Activated CD8-positive, alpha-beta memory T cell treated with anti-CD3 and anti-CD28 coated beads for 4 hours (primary cell): Measurements from ENCODE around the gene STX2.
"Not testable (repeated sequence)": the region's sequence is repeated elsewhere in the genome, so short reads cannot be mapped to it uniquely, and the experiment has no call there.

Experiments
- DNase-seq, 2 donors: peaks; one replicate each; pipeline ENCODE4 v3.0.0-alpha.2; 2020; ENCODE audit warnings: low read depth in 2 of 2

The STX2 gene

GRCh38 chr12:130764475-130765185 lies 74.4 kb downstream of the STX2 start:
- no peak for DNase-seq

- DNase-seq = no peak
Measured at GRCh38 chr12:130764073-130764472, 75.0 kb downstream of the STX2 start.

- no peak for DNase-seq
Measured at GRCh38 chr12:130762319-130762675, 76.8 kb downstream of the STX2 start.

GRCh38 chr12:130761537-130762318 lies 77.3 kb downstream of the STX2 start:
- peak; percentile 15 to 20 for DNase-seq

- DNase-seq = no peak
Measured at GRCh38 chr12:130754234-130754901, 84.7 kb downstream of the STX2 start.

- DNase-seq = no peak
Measured at GRCh38 chr12:130752692-130753230, 86.3 kb downstream of the STX2 start.

- DNase-seq = not testable (repeated sequence)
Measured at GRCh38 chr12:130752037-130752436, 87.0 kb downstream of the STX2 start.

- no peak for DNase-seq
Measured at GRCh38 chr12:130748786-130749185, 90.3 kb downstream of the STX2 start.

GRCh38 chr12:130747867-130748740 lies 90.9 kb downstream of the STX2 start:
- peak; percentile 25 to 37 for DNase-seq

- no peak for DNase-seq
Measured at GRCh38 chr12:130746546-130746945, 92.5 kb downstream of the STX2 start.

- DNase-seq = no peak
Measured at GRCh38 chr12:130745921-130746320, 93.1 kb downstream of the STX2 start.

GRCh38 chr12:130744274-130744673 lies 94.8 kb downstream of the STX2 start:
- DNase-seq = no peak

- DNase-seq = no peak
Measured at GRCh38 chr12:130743606-130744005, 95.4 kb downstream of the STX2 start.

- DNase-seq = no peak
Measured at GRCh38 chr12:130743176-130743575, 95.9 kb downstream of the STX2 start.

GRCh38 chr12:130742716-130743115 lies 96.3 kb downstream of the STX2 start:
- DNase-seq = no peak

GRCh38 chr12:130742112-130742511 lies 96.9 kb downstream of the STX2 start:
- no peak for DNase-seq
